HG03103 (cell line): ENCODE results near the gene ZNF107.

ENCODE experiments used
- ATAC-seq: cut with Tn5 transposase; IDR thresholded peaks from one replicate; pipeline ENCODE4 v1.9.1; 2021; ENCODE audit warnings: low read depth; ENCODE audit not compliant: unreplicated experiment

Gene ZNF107

GRCh38 chr7:64665980-64666662 lies at the start of gene ZNF107:
ZNF107 (plus strand) TSS chr7:64666133; CDS start chr7:64666283, 150 bp downstream.
- peak; percentile 99 for ATAC-seq

- ATAC-seq = no peak
Measured at GRCh38 chr7:64618785-64619456, 47.0 kb upstream of the ZNF107 start.

GRCh38 chr7:64619705-64620104 lies 46.2 kb upstream of the ZNF107 start:
- no peak for ATAC-seq

GRCh38 chr7:64621656-64622055 lies 44.3 kb upstream of the ZNF107 start:
- ATAC-seq = no peak

GRCh38 chr7:64625114-64626082 lies 40.5 kb upstream of the ZNF107 start:
- ATAC-seq = peak; percentile 80

- ATAC-seq = no peak
Measured at GRCh38 chr7:64626083-64626469, 39.9 kb upstream of the ZNF107 start.

GRCh38 chr7:64626557-64626956 lies 39.4 kb upstream of the ZNF107 start:
- ATAC-seq = no peak

GRCh38 chr7:64628192-64628591 lies 37.7 kb upstream of the ZNF107 start:
- ATAC-seq = no peak

GRCh38 chr7:64628721-64629120 lies 37.2 kb upstream of the ZNF107 start:
- ATAC-seq = no peak

GRCh38 chr7:64630496-64630895 lies 35.4 kb upstream of the ZNF107 start:
- ATAC-seq = no peak

- no peak for ATAC-seq
Measured at GRCh38 chr7:64632029-64632428, 33.9 kb upstream of the ZNF107 start.

- no peak for ATAC-seq
Measured at GRCh38 chr7:64633401-64633800, 32.5 kb upstream of the ZNF107 start.

- no peak for ATAC-seq
Measured at GRCh38 chr7:64634406-64635062, 31.4 kb upstream of the ZNF107 start.

- ATAC-seq = no peak
Measured at GRCh38 chr7:64636386-64636785, 29.5 kb upstream of the ZNF107 start.

- no peak for ATAC-seq
Measured at GRCh38 chr7:64637521-64638445, 28.1 kb upstream of the ZNF107 start.

GRCh38 chr7:64638822-64639221 lies 27.1 kb upstream of the ZNF107 start:
- ATAC-seq = no peak

GRCh38 chr7:64639267-64640001 lies 26.5 kb upstream of the ZNF107 start:
- no peak for ATAC-seq

GRCh38 chr7:64640504-64640903 lies 25.4 kb upstream of the ZNF107 start:
- ATAC-seq = no peak

GRCh38 chr7:64642046-64642445 lies 23.9 kb upstream of the ZNF107 start:
- ATAC-seq = no peak
